DND-41 (cell line): ENCODE measurements around the gene MBD4.

Experiments
- ATAC-seq: fragments of 200-7000 bp; cut with Tn5 transposase; 3 replicates; pipeline ENCODE4 v1.9.1; 2021; ENCODE audit warnings: low read depth; ENCODE audit not compliant: insufficient read depth
- DNase-seq: peaks from one replicate; pipeline ENCODE4 v3.0.0-alpha.2; 2020
- H2AFZ ChIP-seq: 2 replicates; pipeline ENCODE4 v1.6.0; 2012; ENCODE audit warnings: low read depth, low read length
- H3K27ac ChIP-seq: 2 replicates; pipeline ENCODE4 v1.5.1; 2012; ENCODE audit warnings: low read length, inconsistent platforms
- H3K27me3 ChIP-seq: fragments of 200-600 bp; sonication (generic); 2 replicates; pipeline ENCODE4 v1.6.0; 2012; ENCODE audit warnings: low read length, mild to moderate bottlenecking, inconsistent platforms; ENCODE audit not compliant: insufficient read depth, poor library complexity
- H3K36me3 ChIP-seq: 2 replicates; pipeline ENCODE4 v1.5.1; 2012; ENCODE audit warnings: low read length, inconsistent platforms; ENCODE audit not compliant: insufficient read depth
- H3K4me1 ChIP-seq: 2 replicates; pipeline ENCODE4 v1.5.1; 2012; ENCODE audit warnings: mild to moderate bottlenecking, low read length; ENCODE audit not compliant: insufficient read depth
- H3K4me2 ChIP-seq: 2 replicates; pipeline ENCODE4 v1.6.0; 2012; ENCODE audit warnings: mild to moderate bottlenecking, moderate library complexity, low read length, inconsistent platforms; ENCODE audit not compliant: insufficient read depth
- H3K4me3 ChIP-seq, 2 experiments: fragments of 200-600 bp in 1 of 2; shearing (Covaris generic) in 1 of 2; 2 replicates each; pipeline ENCODE4 v1.5.1; 2012 to 2016; ENCODE audit warnings: inconsistent platforms in 2 of 2, low read length in 2 of 2, mild to moderate bottlenecking in 2 of 2, low read depth in 1 of 2, moderate library complexity in 1 of 2
- H3K79me2 ChIP-seq: 2 replicates; pipeline ENCODE4 v1.6.0; 2012; ENCODE audit warnings: low read length, inconsistent platforms; ENCODE audit not compliant: insufficient read depth
- H3K9ac ChIP-seq: 2 replicates; pipeline ENCODE4 v1.6.0; 2012; ENCODE audit warnings: low read depth, mild to moderate bottlenecking, inconsistent platforms, low read length, moderate library complexity
- H3K9me3 ChIP-seq: 2 replicates; pipeline ENCODE4 v1.5.1; 2012; ENCODE audit warnings: low read length, moderate library complexity, mild to moderate bottlenecking, inconsistent platforms; ENCODE audit not compliant: insufficient read depth, severe bottlenecking
- H4K20me1 ChIP-seq: 2 replicates; pipeline ENCODE4 v1.6.0; 2012; ENCODE audit warnings: low read length; ENCODE audit not compliant: insufficient read depth
- CTCF ChIP-seq: IDR thresholded peaks from 2 replicates; pipeline ENCODE4 v1.5.1; 2012; ENCODE audit warnings: borderline replicate concordance, low read length, moderate library complexity, mild to moderate bottlenecking; ENCODE audit not compliant: poor library complexity, severe bottlenecking; ENCODE audit errors: extremely low read depth
- EZH2 ChIP-seq: IDR thresholded peaks from 3 replicates; pipeline ENCODE4 v1.6.1; 2012; ENCODE audit warnings: borderline replicate concordance, low read depth, mild to moderate bottlenecking, moderate library complexity, low read length, inconsistent platforms; ENCODE audit not compliant: severe bottlenecking

Gene MBD4

GRCh38 chr3:129424185-129424841 lies 15.4 kb downstream of the MBD4 start:
- H3K27ac ChIP-seq = no peak overlapping the region
- H3K9ac ChIP-seq = no peak overlapping the region
- no peaks in the 10 kb centered on the region for H3K27me3 ChIP-seq
- ATAC-seq = peak; percentile 46; the same call in 2 of the 3 replicates
- no peaks in the 10 kb centered on the region for H4K20me1 ChIP-seq
- H3K9me3 ChIP-seq = no peaks in the 10 kb centered on the region
- peaks cover 12% of the 10 kb centered on the region for H3K36me3 ChIP-seq
- no peak for TF ChIP-seq CTCF
- no peak overlapping the region for H3K4me2 ChIP-seq
- no peak overlapping the region for H3K4me3 ChIP-seq
- 0 out of 2 replicates have a peak, but pooled peaks cover 3% of the 10 kb centered on the region for H3K4me1 ChIP-seq
- DNase-seq = no peak
- H3K79me2 ChIP-seq = no peaks in the 10 kb centered on the region
- H2AFZ ChIP-seq = no peak overlapping the region; the same call in 1 of the 2 replicates

GRCh38 chr3:129422897-129423296 lies 16.9 kb downstream of the MBD4 start:
- no peak overlapping the region for H2AFZ ChIP-seq
- no peaks in the 10 kb centered on the region for H3K9me3 ChIP-seq
- H3K79me2 ChIP-seq = no peaks in the 10 kb centered on the region
- no peak overlapping the region for H3K4me2 ChIP-seq
- no peak overlapping the region for H3K4me3 ChIP-seq
- no peak overlapping the region for H3K27ac ChIP-seq
- 0 out of 2 replicates have a peak, but pooled peaks cover 3% of the 10 kb centered on the region for H3K4me1 ChIP-seq
- DNase-seq = no peak
- no peaks in the 10 kb centered on the region for H3K36me3 ChIP-seq
- TF ChIP-seq CTCF (no peak), EZH2 (no peak)
- ATAC-seq = no peak
- no peaks in the 10 kb centered on the region for H3K27me3 ChIP-seq
- no peaks in the 10 kb centered on the region for H4K20me1 ChIP-seq
- no peak overlapping the region for H3K9ac ChIP-seq

GRCh38 chr3:129421988-129422745 lies 17.6 kb downstream of the MBD4 start:
- H3K4me2 ChIP-seq = no peak overlapping the region
- 0 out of 2 replicates have a peak, but pooled peaks cover 3% of the 10 kb centered on the region for H3K4me1 ChIP-seq
- no peak overlapping the region for H3K9ac ChIP-seq
- no peak for DNase-seq
- no peaks in the 10 kb centered on the region for H4K20me1 ChIP-seq
- H3K79me2 ChIP-seq = no peaks in the 10 kb centered on the region
- TF ChIP-seq CTCF = peak; percentile 8
- no peak for TF ChIP-seq EZH2
- H3K9me3 ChIP-seq = no peaks in the 10 kb centered on the region
- H2AFZ ChIP-seq = no peak overlapping the region
- ATAC-seq = no peak
- H3K4me3 ChIP-seq = no peak overlapping the region
- no peaks in the 10 kb centered on the region for H3K36me3 ChIP-seq
- no peak overlapping the region for H3K27ac ChIP-seq
- no peaks in the 10 kb centered on the region for H3K27me3 ChIP-seq
